GM20431 (cell line): ENCODE measurements around the gene RING1.

ENCODE experiments used
- in situ Hi-C: fragments of 300-500 bp; cut with MseI, MboI; formaldehyde crosslinking; loops from one replicate; pipeline ENCODE4 v1.15.0; 2020; ENCODE audit warnings: low sequenced_read_pairs; ENCODE audit not compliant: unreplicated experiment

RING1 gene

GRCh38 chr6:33208091-33208967, at the start of gene RING1:
Gene RING1 (plus strand): TSS chr6:33208500. CDS start chr6:33208823, 323 bp downstream.
- in situ Hi-C loops = no loop called here

GRCh38 chr6:33160096-33160495, 48.2 kb upstream of the RING1 start:
- in situ Hi-C loops = loop anchor here (10.0 kb wide), 1 partner anchor 85 kb away; no protein-coding TSS in a partner anchor

DNA sequence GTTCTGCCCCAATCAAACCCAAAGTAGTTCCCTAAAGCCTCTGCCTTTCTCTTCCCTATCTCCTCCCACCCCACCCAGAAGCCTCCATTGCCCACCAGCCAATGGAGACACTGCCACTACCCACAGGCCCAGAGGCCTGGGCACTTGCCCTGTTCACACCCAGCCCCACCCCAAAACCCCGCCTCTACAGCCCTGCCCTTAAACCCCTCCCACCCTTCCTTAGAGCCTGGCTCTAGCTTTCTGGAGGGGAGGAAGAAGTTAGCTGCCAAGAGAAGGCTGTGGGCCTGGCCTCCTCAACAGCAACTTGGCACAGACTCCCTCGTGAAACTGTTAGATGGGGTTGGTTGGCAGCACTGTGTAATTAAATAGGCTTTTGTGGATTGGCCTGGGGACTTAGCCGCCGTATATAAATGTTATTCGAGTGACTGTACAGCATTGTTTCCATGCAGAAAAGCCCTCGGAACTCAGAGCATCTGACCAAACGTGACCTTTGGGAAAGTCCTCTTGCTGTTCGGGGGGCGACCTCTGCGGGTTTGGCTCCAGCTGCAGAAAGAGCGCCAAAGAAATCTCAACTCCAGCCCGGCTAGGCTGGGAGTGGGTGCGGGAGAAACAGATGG, 47.5 kb upstream of the RING1 start:
- in situ Hi-C loops = loop anchor here (10.0 kb wide), 1 partner anchor 84 kb away; no protein-coding TSS in a partner anchor

GRCh38 chr6:33161354-33162331, 46.7 kb upstream of the RING1 start:
- in situ Hi-C loops = loop anchor here (10.0 kb wide), 1 partner anchor 83 kb away; no protein-coding TSS in a partner anchor

- in situ Hi-C loops = loop anchor here (10.0 kb wide), 1 partner anchor 81 kb away; no protein-coding TSS in a partner anchor
These were observed 44.8 kb upstream of the RING1 start for GRCh38 chr6:33163540-33163939.

- in situ Hi-C loops = loop anchor here (10.0 kb wide), 1 partner anchor 81 kb away; no protein-coding TSS in a partner anchor
These were observed 44.1 kb upstream of the RING1 start for GRCh38 chr6:33164176-33164575.

- in situ Hi-C loops = loop anchor here (10.0 kb wide), 1 partner anchor 80 kb away; no protein-coding TSS in a partner anchor
These were observed 43.5 kb upstream of the RING1 start for GRCh38 chr6:33164665-33165373.

DNA sequence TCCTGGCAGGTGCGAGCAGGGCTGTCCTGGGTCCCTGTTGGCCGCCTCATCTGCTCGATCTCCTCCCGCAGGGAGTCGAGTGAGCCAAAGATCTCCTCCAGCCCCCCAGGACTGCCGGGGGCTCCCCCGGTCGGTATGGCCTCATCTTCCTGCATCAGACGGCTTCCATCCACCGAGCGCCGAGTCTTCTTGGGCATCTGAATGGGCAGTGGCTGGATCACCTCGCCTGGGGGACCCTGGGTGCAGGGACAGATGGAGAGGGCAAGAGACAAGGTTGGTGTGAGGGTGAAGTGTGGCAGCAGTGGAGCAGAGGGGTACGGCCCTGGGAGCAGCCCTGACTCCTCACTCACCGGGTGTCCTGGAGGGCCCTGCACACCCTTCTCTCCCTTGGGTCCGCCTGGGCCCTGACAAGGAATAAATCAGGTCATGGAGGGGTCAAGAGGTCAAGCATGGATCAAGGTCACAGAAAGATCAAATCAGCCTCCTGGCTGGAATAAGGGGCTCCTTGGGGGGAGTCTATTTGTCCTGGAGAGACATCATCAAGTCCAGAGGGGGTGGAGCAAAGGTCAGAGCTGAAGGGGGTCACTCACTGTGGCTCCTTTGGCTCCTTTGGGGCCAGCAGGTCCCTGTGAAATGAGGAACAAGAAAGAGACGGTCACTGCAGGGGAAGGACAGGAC, 42.6 kb upstream of the RING1 start:
- in situ Hi-C loops = loop anchor here (10.0 kb wide), 1 partner anchor 79 kb away; no protein-coding TSS in a partner anchor

DNA sequence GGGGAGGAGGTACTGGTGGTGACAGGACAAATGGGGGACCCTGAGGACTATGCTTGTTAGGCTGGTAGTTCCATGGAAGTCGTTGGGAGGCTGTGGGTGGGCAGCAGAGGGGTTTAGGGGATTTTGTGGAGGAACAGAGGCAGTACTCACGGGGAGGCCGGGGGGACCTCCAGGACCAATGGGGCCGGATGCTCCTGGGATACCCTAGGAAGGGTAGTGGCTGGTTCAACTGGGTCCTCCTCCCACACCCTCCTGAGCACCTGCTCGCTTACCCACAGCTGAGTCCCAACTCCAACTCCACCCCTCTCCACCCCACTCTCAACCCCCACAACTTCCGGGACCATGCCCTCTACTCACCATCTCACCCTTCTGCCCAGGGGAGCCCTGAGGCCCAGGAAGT, 41.9 kb upstream of the RING1 start:
- in situ Hi-C loops = loop anchor here (10.0 kb wide), 1 partner anchor 78 kb away; no protein-coding TSS in a partner anchor

DNA sequence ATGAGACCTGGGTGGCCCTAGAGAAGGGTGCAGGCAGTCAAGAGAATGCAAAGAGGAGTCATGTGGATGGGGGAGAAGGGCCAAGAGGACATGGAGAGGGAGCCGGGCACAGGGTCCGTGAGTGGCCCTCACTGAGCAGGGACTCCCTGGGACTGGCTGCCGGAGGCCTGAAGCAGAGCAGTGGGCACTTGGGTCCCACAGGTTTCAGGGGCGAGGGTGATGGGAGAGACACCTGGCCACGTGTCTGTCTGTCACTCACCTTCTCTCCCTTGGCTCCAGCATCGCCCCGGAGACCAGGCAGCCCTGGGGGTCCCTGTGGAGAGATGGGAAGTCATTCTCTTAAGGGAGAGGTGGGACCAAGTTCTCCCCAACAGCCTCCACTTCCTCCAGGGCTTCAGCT, 41.5 kb upstream of the RING1 start:
- in situ Hi-C loops = loop anchor here (10.0 kb wide), 1 partner anchor 78 kb away; no protein-coding TSS in a partner anchor

- in situ Hi-C loops = loop anchor here (10.0 kb wide), 1 partner anchor 77 kb away; no protein-coding TSS in a partner anchor
These were observed 40.7 kb upstream of the RING1 start for GRCh38 chr6:33167374-33168283.

GRCh38 chr6:33168284-33168601, 40.1 kb upstream of the RING1 start:
- in situ Hi-C loops = loop anchor here (10.0 kb wide), 1 partner anchor 77 kb away; no protein-coding TSS in a partner anchor

DNA sequence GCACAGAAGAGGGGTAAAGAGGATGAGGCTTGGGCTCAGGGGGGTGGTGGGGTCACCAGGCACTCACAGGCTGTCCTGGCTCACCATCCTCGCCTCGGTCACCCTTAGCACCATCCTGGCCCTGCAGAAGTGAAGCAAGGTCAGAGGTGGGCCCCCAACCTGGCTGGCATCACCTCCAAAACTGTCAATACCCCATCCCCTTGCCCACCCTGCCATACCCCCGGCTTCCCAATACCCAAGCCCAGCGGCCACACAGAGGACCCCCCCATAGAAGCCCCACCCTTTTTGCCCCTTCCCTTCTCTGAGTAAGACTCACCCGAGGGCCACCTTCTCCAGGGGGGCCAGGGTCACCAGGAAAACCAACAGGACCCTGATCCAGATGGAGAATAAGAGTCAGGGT, 39.7 kb upstream of the RING1 start:
- in situ Hi-C loops = loop anchor here (10.0 kb wide), 1 partner anchor 76 kb away; no protein-coding TSS in a partner anchor

DNA sequence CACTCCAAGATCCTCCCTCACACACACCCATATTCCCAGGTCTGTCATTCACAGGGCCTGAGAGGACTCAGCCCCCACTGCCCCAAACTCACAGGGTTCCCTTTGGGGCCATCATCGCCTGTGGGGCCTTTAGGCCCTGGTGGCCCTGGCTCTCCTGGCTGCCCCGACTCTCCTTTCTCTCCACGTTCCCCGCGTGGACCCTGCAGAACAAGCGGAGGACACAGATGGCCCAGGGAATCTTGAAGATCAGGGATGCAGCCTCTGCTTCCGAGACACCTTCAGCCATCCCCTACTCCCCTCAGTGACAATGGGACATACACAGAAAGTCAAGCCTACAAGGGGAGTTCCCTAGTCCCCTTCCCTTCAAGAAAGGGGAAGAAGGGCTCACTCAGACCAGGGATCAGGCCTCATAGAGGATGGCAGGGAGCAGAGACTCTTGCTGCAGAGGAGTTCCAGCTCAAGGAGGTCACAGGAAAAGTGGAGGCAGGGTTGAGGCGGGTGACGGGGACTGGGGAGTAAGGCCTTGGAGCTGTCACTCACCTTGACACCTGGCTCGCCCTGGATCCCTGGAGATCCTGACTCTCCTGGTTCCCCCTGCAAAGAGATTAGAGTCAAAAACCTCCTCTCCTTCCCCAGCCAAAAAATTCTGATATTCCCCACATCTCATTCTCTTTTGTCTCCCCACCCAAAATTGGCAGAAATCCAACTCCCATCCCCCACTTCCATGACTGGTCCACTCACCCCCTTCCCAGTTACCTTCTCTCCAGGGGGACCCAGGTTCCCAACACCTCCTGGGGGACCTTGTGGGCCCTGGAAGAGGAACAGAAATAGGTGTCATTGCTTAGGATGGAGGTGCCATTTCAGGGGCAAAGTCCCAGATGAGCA, 38.8 kb upstream of the RING1 start:
- in situ Hi-C loops = loop anchor here (10.0 kb wide), 1 partner anchor 75 kb away; no protein-coding TSS in a partner anchor

DNA sequence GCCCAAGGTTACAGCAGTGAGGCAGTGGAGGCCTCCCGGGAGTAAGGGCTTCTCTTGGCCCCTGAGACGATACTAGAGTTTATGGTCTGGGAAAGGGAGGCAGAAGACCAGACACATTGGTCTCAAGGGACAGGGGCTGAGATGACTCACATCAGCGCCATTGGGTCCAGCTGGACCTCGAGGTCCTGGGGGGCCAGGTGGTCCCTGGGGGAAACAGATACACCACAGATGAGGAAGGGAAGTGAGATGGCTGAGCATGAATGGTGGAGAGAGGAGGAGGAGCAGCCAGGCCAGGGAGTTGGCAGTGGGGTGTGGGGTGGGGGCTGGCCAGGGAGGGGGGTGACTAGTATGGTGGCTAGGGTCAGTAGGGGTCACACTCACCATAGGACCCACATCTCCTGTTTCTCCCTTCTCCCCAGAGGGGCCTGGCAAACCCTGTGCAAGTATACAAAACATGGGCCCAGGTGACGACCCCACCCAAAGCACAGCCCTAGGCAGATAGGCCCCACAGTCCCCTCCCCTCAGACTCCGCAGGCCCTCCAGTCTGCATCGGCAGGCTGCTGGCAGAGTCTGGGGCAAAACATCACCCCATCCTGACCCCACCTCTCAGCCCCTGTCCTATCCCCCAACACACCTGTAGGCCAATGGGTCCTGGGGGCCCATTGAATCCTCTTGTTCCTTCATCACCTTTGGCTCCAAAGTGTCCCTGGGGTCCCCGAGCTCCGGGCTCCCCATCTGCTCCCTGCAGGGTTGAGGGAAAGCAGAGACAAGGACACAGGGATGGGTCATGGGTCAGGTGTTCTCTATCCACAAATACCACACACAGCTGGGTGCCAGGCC, 37.9 kb upstream of the RING1 start:
- in situ Hi-C loops = no loop called here
